GM18499 (cell line): Measurements from ENCODE around the gene KLHL29.

Experiments used
- ATAC-seq: cut with Tn5 transposase; IDR thresholded peaks from one replicate; pipeline ENCODE4 v1.9.1; 2021; ENCODE audit warnings: moderate number of reproducible peaks; ENCODE audit not compliant: insufficient read depth, unreplicated experiment

Gene KLHL29

DNA sequence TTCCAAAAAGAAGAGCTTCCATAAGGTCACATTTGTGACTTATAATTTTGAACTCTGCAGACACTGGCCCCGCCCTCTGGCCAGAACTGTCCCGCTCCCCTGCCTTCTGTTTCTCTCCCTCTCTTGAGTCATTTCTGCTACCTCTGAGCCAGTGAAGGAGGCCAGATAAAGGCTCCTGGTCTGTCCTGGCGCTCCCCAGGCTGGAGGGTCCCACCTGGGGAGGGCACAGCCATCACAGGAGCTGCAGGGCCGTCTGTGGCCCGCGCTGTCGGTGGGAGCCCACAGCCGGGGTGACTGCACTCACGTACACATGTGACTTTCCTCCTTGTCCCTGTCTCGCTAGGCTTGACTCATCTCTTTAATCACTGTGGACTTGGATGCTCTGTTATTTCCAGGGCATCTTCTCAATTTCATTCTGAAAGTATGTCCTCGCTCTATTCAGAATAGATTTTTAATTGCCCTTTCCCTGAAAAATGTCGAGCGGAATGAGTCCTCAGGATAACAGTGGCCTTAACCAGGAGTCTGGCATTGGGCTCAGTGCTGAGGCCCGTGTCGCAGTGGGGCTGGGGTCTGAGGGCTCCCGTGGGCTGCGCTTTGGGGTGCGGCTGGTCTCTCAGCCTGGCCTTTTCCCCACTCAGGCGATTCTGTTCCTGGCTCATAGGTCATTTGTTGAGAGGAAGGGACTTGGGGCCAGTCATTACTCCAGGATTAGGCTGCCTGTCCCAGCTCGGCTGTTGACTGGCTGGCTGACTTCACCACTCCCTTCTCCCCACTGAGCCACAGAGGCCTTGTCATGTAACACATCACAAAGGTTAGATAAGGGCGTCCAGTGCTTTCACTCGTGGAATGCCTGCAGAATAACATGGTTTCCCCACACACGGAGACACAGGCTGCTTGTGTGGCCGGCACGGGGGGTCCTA lies 34.5 kb downstream of the KLHL29 start:
- ATAC-seq = no peak

DNA sequence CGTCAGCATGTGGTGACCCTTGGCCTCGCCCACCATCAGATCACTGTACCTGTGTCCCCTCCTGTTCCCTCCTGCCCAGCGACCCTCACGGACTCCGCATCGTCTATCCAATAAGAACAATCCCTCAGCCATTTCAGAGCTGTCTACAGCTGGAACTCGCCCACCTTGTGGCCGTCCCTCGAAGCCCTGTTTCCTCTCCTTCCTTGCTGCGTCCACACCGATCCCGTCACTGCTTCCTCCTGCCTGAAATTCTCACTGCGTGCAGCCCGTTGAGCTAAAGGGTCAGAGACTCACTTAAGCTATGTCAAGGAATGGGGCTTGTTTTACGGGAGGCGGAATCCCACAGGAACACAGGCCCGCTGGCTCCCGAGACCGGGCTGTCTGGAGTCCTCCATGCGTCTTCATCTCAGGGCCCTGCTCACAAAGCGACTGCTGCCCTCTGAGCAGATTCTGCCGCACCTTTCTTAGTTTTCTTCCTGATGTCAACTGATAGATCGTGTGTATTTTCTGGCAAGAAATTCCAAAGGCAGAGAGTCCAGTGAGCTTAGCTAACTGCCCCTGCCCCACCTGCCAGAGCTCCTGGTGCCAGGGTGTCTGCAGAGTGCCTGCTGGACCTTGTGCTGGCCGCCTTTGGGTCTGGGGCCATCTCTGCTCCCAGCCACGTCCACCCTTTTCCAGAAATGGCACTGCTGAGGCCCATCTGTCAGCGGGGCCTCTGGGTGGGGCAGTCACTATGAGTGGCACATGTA lies 35.3 kb downstream of the KLHL29 start:
- no peak for ATAC-seq

DNA sequence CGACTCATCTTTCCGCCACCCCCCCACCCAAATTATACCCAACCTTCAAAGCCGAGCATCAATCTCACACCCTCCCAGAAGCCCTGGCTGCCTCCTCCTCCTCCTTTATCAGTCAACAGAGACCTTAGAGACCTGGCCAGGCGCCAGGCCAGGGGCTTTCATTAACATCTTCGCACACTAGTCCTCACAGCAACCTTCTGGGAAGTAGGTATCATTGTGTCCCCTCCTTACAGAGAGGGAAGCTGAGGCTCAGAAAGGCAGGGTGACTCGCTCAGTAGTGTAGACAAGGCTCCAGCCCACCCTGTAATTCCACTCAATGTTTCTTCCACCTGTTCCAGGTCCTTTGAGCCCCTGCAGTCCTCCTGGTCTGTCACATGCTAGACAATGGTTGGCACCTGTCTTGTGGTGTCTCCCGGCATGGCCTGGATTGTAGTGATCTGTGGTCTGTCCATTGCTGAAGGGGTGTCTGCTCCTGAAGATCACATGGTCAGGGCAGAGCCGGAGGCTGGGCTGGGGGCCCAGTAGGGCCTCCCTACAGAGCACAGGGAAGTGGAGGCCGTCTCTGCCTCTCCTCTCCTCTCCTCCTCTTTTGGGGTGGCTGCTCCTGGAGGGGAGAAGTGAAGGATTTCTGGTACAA lies 36.0 kb downstream of the KLHL29 start:
- no peak for ATAC-seq

DNA sequence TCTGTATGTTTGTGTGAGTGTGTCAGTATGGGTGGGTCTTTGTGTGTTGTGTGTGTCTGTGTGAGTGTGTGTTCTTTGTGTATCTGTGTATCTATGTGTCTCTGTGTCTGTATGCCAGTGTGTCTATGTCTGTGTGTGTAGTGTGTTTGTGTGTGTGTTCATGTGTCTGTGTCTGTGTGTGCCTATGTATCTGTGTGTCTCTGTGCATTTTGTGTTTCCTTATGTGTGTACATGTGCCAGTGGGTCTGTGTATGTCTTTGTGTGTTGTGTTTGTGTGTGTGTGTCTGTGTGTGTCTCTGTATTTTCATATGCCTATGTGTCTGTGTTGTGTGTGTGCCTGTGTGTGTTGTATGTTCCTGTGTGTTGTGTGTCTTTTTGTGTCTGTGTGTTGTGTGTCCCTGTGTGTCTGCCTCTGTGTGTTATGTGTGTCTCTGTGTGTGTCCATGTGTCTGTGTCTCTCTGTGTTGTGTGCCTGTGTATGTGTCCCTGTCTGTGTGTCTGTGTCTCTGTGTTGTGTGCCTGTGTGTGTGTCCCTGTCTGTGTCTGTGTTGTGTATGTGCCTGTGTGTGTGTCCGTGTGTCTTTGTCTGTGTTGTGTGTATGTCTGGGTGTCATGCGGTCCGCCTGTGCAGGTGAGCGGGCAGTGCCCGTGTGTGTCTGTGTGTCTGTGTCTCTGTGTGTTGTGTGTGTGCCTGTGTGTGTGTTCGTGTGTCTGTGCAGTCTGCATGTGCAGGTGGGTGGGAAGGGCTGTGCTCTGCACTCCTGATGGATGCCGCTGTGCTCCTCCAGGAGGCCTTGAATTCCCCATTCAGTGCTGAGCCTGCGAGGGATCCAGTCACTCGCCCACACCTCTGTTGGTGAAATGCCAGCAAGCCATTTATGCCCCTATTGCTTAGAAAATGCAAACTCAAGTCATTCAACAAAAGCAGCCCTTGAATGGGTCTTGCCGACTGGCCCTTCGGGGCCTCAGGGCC lies 37.4 kb downstream of the KLHL29 start:
- ATAC-seq = no peak

DNA sequence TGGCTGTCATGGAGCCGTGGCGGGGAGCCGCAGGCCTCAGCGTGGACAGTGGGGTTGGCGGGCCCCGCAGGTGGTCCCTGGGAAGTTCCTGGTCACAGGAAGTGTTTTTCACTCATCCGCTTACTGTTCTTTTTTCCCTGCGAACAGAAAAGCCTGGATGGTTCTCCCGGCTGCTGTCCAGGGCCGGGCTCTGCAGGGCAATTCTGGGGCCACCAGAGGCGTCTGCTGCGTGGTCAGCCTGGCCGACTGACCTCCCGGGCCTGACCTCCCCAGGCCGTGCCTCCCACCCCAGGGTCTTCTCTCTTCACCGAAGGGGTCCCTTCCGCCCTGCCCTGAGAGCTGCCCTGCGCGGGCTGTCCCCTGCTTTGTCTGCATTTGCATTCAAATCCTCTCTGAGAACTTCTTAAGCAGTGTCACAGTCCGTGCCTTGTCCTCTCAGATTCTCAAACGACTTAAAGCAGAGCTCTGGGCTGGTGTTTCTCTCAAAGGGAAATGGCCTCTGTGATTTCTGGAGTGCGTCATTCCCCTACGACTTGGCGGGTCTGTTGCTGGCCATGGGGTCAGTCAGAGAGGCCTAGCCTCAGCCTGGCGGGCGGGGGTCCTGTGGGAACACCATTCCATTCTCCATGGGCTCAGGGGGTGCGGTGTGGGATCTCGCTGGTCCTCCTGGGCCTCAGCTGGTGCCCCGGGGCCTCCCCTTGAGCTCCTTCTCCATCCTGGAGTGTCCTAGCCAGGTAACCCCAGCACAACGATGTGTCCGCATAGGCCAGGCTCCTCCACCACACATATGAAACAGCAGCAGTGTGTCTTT lies 38.3 kb downstream of the KLHL29 start:
- no peak for ATAC-seq

DNA sequence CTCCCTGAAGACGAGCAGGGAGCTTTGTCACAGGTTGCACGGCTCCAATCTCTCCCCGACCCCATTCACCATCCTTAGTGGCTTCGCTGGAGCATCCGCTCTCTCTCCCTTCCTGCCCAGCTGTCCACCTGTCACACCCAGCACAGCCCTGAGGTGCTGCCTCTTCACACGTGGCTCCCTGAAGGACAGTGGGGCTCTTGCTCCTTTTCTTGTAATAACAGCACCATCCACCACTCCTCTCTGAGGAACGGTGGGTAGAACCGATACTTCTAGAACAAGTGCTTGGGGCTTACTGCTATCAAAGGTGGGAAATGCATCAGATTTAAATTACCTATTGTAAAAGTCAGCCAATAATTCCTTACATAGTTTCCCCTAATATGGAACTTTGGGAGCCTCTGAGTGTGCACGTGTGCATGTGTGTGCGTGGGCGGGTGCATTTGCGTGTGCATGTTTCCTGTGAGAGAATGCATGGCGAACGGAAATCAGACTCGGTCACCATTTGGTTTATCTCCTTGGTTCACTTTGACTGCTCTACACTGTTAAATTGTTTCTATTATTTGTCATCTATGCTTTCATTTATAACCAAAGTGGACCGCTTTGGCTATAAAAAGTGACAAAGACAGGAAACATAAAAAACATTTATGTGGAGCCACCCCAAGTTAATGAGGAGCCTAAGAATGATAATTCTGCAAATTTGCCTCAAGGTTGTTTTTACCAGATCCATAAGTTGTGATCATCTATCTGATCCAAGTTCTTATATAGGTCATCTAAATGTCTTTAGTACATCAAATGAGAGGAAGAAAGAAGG lies 39.1 kb downstream of the KLHL29 start:
- no peak for ATAC-seq

DNA sequence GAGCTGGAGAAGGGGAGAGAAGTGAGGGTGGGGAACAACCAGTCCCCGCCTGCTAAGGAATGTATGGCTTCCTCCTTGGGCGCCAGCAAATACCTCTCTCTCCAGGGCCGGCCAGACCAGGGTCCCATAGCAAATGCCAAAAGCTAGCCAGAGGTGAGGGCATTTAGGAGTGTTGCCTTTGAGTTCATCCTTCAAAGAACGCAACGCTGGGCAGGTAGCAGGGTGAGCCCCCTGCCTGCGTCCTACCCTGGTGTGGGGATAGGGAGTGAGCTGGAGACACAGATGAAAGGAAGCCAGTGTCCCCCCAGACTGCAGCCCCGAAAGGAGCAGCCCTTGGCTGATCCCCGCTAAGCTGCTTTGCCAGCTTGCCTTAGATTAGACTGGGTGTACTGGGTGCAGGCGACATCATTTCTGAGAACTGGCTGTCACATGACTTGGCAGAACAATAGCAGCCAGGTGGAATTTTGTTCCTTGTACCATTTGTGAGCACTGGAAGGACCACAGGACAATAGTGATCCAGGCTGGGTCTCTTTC lies 40.4 kb downstream of the KLHL29 start:
- ATAC-seq = no peak

DNA sequence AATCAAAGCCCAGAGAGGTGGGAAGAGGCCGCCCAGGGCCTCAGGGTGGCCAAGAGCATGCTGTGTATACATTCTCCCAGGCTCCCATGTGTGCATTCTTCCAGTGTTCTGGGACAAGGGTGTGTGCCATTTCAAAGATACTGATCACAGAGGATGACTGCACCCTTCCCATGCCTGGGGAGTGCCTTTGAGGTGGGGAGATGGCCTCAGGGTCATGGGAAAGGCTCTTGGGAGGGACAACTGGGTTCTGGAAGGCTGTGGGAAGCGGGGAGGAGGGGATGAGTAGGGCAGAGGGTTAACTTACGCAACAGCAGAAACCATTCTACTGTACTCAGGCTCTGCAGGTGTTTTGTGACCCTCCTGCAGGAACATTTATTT lies 40.9 kb downstream of the KLHL29 start:
- ATAC-seq = no peak

DNA sequence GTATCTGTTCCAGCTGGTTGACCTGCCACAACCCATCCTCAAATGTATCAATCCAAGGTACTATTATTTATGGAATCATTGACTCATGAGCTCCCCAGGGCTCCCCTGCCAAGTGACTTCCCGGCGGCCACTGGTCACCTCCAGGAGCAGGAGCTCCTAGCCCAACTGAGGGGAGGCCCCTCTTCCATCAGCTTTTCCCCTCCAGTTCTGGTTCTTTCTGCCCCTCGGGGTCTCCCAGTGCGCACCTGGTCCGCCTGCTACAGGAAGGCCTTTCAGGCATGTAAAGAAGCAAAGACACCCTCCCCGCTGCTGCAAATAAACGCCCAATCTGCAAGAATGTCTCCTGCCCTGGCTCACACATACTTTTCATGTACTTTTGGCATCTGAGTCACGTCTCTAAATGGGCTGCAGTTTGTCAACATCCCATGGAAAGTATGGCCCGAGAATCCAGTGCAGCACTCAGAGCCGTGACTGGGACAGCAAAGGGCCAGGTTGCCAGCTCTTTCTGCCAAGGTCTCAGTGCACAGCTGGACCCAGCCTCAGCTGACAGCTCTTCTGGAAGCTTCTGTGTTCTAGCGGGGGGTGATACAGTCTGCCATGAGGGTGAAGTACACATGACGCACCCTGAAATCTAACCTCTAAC lies 41.4 kb downstream of the KLHL29 start:
- no peak for ATAC-seq

DNA sequence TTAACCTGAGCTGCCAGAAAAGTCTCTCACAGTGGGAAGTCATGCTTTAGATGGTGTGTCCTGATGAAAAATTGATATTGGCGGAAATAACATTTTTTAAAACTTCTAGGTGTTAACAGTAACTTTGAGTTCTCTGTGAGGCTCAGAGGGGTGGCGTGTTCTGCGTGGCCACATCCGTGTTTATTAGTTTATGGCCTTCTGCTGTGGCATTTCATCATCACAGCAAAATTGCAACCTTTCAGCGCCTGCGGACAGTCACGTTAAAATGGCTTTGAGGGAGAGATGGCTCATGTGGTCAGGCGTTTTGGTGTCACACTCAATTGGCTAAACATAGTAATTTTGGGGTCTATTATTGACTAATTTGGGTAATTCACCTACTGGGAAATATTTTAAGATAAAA lies 42.4 kb downstream of the KLHL29 start:
- ATAC-seq = no peak

DNA sequence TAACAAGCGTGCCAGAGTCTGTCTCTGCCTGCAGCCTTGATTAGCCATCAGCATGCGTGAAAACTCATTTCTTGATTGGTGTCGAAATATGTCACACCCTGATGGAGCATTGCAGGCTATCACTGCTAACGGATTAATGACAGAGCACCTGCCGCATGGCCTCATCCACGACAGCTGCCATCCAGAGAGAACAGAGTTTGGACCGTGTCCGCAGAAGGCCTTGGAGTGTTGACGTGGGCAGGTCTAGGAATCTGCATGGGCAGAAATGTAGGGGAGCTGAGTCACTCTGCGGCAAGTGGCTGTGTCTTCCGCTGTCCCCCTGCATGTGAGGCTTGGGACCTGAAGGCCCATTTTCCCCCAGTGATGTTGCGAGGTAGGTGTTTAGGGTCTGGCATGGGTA lies 43.0 kb downstream of the KLHL29 start:
- ATAC-seq = no peak

DNA sequence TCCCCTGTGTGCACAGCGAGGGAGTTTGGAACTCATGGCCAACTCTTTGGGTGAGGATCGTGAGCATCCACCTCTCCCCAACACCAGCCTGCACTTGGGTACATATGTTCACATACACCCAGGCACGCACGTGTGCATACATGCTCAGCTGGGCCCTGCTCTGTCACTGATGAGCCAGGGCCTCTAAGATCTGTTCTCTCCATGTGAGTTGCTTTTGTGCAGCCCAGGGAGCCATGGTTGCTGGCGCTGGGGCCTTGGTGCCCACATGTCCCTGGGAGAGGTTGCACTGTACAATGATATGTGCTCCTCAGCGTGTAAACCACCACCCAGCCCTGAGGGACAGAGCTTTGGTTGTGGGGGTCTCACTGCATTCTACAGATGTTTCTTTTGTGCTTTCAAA lies 44.1 kb downstream of the KLHL29 start:
- ATAC-seq = no peak

DNA sequence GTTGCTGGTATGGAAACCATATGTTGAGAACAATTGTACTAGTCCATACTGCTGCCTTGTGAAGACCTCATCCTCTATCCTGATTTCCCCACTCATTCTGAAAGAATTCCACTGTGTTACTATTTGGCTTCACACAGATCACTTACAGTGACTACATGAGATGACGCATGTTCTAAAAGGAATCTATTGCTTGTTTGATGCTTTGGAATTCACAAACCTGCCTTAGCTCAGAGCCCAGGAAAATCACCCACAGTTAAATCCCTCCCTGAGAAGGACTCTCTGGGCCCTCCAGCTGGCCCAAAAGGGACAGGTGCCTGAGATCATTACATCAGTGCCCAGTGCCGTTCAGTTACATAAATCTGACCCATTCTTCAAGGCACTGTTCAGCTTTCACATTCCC lies 45.3 kb downstream of the KLHL29 start:
- no peak for ATAC-seq

DNA sequence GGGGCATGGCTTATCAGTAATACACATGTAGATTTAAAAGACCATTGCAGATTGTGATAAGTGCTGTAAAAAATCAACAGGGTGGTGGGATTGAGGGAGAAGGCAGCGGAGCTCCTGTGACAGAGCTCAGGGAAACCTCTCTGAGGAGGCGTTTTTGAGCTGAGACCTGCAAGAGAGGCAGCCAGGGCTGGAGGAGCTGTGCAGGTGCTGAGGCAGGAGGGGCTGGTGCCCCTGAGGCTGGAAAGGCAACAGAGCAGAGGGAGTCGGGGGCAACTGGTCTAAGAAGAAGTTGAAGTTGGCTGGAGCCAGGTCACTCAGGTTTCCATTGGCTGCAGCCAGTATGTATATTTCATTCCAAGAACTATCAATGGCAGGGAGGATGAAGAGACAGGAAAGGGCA lies 47.6 kb downstream of the KLHL29 start:
- ATAC-seq = no peak

DNA sequence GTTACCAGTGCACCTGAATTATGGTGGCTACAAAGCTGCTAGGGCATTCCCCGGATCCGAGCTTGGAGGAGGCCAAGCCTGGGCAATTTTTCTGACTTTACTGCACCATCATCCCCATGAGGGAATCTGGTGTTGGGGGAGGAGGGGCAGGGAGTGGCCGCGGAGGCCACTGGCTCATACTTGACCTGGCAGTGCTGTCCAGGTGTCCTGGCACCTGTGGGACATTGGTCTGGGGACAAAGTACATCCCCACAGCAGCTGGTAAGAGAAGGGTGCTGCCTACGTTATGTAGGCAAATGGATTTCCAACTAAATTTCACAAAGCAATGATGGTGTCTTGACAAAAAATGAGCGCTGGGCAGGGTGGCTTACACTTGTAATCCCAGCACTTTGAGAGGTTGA lies 48.3 kb downstream of the KLHL29 start:
- ATAC-seq = no peak

DNA sequence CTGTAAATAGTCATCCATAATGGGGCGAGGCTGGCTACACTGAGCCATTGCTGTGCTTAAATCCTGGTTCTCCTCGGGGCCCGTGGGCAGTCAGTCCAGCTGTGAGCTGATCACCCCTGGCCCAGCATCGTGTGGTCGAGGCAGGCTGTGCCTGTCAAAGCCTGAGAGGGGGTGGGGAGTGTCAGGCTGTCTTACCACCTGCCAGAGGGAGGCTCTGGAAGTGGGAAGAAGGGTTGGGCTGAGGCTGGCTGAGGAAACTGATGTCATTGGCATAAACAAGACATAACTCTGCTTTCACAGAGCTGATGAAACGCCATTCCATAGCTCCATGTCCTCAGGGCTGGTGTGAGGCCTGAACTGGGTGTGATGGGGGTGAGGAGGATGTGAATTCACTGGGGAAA lies 49.7 kb downstream of the KLHL29 start:
- ATAC-seq = no peak

DNA sequence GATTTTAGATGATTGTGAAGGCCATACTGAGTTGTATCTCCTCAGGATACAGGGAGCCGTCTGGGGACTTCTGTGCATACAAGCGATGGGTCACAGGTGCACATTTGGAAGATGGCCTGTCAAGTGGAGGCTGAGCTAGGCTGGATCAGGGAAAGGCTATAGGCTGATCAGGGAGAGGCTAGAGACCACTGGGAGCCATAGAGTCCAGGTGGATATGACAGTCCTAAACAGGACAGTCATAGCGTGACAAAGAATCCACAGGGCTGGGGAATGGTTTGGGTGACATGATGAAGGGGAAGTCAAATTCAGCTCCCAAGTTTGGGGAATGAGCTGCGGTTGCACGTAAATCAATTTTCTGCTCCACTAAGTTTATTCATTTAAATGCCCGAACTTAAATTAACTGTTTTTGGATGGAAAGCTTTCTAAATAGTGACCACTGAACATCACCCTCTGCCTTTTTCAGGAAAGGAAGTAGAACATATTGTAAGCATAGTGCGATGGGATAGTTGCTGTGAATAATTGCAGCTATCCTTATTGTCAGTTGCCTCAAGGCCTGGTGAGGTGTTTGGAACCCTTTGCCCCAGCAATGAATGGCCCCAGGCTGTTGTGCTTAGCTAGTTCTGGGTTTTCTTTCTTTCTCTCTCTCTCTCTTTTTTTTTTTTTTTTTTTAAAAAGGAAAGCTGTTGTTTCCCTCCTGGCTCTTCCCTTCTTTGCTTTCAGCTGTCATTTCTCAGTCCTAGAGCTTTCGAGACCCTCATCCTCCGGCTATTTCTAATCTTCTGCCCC lies 50.5 kb downstream of the KLHL29 start:
- ATAC-seq = no peak
